ENCODE results near the gene ARMC7.

The ARMC7 gene

DNA sequence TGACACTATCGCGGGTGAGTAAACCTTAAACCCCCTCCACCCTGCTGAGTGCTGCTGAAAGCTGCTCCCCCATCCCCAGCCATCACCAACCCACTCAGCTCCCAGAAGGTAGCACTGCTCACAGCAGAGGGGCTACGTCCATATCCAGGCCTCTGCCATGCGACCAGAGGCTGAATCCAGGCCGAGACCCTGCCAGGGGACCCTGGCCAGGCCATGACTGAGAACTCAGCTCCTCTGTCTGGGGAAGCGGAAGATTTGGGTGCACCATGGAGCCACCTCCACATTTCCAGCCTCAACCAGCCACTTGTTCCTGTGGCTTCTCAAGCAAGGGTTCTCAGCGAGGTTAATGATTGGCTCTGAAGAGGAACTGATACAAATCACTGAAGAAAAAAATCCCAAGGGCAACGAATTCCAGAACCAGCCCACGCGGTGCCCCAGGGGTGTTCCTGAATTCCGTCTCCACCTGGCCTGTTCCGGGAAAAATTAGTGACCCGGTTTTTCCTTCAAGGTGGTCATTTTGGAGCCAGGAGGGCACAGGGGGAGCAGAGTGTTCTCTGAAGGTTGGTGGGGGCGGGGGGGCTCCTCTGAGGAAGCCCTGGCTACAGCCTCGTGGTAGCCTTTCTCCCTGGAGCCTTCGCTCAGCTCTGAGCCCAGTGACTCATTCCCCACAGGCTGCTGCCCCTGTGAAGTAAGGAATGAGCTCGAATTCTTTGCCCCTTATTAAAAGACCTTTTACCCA is 31.3 kb upstream of the ARMC7 start:
- DNase-seq (ENCODE audit: low read depth) = no peak

DNA sequence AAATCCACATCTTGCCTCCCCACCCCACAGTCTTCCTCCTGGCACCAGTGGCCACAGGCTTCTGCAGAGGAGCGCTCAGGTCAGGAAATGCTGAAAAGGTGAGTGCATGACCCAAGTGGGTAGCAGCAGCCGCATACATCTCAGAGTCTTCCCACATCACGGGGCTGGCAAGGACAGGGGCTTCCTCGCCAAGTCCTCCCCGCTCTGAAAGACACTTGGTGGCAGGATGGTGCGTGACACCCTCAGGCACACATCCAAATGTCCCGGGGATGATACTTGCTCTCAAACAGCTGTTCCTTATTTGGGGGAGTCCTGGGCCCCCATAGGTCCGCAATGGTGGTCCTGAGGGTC is 30.8 kb upstream of the ARMC7 start:
- DNase-seq (ENCODE audit: low read depth) = no peak

DNA sequence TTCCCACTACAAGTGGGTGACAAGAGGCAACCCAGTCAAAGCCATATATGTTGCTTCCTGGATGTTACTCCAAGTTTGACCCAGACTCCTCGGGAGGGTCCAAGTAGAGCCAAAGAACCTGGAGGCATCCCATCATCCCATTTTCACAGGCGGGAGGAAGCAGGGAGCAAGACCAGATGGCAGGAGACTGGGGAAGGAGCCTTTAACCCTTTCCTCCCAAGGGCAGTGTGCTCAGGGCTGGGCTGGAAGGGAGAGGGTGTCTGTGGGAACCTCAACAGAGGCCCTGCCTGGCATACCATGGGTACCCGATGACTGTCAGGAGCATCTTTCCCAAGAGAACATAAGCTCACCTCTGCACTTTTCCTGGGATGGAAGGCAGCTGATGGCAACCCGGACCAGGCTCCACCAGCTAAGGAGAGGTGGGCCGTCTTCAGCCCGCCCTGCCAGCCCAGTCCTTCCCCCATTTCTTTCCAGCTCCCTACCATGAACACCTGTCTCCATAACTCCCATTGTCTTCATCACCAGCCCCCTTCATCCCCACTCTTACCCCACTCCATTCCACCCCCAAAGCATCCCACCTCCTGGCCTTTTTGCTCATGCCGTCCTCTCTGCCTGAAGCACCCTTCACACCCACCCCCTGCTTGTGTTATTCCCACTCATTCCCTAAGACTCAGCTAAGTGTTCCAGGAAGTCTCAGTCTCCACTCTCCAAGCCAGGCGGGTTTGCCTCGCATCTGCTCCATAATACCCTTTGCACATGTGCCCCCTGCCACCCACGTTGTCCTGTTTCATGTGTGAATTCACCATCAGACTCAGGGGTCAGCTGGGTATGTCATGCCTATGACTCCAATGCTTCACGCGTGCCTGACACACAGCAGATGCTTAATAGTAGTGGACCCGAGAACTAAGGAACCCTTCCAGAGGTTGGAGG is 27.9 kb upstream of the ARMC7 start:
- DNase-seq (ENCODE audit: low read depth) = no peak

DNA sequence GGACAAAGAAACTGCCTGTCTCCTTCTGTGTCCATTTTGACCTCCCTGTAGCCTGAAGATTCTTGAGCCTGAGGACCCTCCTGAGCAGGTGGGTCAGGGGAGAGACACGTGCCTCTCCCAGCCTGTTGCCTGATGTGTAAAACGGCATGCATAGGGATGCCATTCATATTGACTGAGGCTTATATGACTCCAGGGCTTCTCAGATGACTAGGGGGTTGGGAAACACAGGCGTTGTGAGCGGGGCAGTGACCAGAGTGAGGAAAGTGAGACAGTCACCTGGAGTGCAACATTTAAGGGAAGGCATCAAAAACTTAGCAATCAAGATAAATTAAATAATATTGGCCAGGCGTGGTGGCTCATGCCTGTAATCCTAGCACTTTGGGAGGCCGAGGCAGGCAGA is 27.1 kb upstream of the ARMC7 start:
- no peak for DNase-seq (ENCODE audit: low read depth)

DNA sequence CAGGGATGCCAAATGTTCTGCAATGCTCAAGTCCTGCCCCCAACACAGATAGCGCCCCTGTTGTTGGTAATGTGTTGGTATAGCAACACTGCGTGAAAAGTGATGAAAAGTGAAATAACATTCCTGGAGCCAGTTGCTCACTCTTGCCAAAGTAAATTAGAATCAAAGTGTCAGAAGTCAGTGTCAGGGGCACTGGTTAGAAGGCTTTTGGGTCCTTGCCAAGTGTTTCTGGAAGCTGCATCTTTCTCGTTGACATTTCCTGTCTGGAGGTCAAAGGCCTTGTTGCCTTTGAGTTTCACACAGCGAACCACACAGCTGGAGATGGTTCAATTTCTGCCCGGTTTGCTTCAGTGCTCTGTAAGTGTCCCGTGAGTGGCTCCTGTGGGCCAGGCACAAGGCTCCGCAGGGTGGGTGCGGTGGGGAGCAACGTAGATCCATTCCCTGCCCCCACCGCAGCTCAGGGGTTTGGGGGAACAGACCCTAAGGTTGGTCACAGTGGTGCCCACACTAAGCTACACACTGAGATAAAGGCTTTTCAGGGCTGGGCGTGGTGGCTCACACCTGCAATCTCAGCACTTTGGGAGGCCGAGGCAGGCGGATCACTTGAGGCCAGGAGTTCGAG is 25.6 kb upstream of the ARMC7 start:
- DNase-seq (ENCODE audit: low read depth) = no peak

DNA sequence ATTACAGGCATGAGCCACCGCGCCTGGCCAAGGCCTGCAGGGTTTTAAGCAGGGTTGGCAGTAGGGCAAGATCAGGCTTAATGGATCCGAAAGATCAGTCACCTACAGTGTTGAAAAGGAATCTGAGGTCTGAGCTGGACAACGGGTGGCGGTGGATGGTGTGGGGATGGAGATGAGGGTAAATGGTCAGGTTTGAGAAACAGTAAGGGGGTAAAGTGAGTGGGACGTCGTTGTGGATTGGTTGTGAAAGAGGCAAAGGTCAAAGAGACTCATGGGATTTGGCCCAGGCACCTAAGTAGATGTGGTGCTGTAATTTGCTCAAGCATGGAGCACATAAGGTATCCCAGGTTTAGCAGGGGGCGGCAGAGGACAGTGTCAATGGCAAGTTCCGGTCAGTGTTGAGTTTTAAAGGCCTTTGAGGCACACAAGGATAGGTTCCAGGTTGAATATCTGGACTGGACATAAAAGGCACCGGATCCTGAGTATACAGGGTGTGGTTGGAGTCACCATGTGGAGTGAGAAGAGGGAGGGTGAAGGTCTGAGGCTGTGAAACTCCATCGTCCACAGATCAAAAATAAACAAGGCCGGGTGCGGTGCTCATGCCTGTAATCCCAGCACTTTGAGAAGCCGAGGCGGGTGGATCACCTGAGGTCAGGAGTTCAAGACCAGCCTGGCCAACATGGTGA is 23.1 kb upstream of the ARMC7 start:
- no peak for DNase-seq (ENCODE audit: low read depth)

DNA sequence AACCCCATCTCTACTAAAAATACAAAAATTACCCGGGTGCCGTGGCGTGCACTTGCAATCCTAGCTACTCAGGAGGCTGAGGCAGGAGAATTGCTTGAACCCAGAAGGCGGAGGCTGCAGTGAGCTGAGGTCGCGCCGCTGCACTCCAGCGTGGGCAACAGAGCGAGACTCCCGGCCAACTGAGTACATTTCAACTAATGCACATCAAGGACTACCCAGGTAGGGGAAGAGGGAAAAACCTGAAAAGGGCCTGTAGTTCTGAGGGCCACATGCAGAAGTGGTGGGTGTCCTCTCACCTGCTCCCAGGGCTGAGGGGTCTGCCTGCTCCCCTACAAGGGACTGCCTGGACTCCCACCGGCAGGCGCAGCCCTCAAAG is 22.6 kb upstream of the ARMC7 start:
- no peak for DNase-seq (ENCODE audit: low read depth)

DNA sequence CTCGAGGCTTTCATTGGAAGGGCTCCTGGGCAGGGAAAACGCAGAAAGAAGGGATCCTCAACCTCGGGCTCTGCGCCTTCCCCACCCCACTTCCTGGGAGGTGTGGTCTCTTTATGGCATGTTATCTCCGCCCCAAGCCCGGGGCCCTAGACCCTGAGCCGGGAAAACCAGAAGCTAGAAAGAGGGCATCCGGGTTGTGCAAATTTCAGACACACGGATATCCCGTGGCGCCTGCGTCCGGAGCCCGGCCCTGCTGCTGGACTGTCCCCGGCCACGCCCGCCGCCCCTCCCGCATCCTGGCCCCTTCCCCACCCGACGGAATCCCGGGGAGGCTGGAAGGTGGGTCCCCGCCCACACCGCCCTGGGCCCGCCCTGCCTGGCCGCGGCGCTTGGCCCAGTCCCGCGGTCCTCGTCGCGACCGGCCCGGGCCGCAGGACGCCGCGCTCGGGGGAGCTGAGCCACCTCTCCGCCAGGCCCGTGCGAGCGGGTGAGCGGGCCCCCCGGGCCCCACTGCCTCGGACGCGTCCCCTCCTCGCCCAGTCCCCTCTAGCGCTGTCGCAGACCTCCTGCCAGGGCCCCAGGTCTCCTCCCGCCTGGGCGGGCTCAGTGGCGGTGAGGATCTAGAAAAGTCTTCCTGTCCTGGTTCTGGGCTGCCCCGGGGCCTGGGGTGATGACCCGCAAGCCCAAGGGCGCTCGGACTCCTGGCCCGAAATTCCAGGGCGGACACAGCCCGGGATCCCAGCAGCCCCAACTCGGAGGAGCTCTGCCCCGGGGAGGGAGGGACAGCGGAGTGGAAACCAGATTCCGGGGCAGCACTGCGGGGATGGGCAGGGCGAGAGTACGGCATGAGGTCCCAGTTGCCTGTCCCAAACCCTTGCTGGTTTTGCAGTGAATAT is 22.0 kb upstream of the ARMC7 start, which contains the start of gene SLC16A5:
Gene SLC16A5, plus strand, starts transcription at position 397 of the 896 bp plus-strand sequence. CDS start 5,683 bp downstream, outside the sequence.
- DNase-seq (ENCODE audit: low read depth) = no peak

DNA sequence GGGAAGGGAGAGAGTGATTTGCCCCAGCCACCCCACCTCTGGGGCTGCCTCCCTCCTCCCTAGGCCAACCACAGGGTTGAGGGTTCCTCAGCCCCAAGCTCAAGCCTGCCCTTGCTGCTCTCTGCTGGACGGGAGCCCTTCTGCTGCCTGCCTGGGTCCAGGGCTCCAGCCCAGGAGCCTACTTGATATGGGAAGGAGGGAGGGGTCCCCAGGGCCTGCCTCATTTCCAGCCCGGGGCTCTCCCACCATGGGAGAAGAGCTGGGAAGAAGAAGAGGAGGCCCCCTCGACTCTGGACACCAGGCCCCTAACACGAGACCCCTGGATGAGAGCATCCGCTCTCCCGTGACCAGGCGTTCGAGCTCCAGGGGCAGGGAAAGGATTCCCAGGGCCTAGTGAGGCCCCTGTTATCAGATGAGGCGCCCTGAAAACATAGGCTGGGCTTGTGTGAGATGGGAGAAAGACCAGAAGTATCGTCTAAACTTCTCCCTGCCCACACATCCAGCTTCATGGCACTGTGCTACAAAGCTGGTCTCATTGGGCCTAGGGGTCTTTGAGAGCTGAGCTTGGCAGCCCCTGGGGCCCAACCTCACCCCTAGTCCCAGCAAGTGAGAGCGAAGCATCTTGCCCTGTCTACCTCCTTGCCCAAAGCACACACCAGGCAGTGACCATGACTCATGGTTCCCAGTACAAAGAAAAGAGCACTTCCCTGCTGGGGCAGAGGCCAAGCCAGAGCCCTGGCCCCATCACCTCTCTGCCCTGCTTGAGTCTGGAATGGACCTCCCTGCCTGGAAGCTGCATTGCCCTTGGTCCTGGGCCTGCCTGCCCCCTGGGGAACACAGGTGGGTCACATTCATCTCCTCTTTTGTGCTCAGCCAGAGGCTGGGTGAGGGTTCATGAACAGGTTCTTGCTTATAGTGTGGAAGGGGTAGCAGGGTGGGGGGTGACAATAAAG is 21.0 kb upstream of the ARMC7 start:
- no peak for DNase-seq (ENCODE audit: low read depth)

DNA sequence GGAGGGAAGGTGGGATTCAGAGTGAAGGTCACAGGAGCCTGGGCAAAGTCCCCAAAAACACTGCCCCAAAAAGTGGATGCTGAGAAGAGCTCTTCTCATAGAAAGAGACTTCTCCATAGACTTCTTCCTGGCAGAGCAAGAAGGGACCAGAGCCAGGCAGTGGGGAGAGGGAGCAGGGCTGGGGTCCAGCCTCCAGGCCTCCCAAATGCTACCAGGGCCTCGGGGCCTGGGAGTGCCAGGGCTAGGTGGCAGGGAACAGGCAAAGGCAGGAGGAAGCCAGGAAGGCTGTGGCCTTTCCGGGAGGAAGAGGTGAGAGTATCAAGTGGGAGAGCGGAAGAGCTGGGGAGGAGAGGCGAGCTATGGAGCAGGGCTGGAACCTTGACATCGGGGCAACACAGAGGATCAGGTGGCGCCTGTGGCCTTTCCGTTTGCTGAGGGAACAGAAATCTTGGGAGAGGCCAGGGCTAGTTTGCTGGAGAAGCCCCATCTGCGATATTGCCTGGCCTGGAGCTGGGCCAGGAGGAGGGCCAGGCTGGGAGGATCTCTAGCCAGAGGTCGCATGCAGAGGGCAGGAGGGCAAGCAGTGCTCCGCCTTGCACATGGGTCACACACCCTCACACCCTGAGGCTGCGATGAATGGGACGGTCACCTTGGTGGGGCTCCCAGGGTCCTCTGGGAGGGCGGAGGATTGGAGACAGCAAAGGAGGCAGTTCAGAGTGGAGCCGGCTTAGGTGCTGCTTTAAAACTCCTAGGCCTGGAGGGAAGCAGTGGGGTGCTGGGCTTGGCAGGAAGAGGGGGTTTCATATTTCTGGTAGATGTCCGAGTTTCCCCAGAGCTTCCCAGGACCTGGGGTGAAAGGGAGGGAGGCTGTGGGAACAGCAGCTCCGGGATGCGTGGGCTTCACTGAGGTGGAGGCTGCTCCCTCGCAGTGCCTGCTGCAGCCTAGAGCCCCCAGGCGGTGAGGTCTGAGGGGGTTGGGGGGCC is 18.6 kb upstream of the ARMC7 start:
- DNase-seq (ENCODE audit: low read depth) = no peak

DNA sequence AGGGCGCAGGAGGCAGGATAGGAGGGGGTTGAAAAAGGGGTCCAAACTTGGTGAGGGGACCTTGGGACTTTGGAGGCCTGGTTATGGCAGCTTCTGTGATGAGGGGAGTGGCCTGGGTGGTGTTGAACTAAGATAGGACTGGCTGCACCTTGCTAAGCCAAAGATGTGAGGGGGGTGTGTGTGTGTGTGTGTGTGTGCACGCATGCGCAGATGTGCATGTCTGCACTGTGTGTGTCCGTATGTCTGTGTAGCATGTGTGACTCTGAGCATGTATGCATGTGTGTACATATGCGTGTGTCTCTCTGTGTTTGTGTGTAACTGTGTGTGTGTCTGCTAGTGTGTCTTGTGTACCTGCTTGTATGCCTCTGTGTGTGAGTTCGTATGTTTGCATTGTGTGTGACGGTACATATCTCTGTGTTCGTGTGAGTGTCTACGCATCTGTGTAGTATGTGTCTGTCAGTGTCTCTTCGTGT is 17.9 kb upstream of the ARMC7 start:
- DNase-seq (ENCODE audit: low read depth) = no peak

DNA sequence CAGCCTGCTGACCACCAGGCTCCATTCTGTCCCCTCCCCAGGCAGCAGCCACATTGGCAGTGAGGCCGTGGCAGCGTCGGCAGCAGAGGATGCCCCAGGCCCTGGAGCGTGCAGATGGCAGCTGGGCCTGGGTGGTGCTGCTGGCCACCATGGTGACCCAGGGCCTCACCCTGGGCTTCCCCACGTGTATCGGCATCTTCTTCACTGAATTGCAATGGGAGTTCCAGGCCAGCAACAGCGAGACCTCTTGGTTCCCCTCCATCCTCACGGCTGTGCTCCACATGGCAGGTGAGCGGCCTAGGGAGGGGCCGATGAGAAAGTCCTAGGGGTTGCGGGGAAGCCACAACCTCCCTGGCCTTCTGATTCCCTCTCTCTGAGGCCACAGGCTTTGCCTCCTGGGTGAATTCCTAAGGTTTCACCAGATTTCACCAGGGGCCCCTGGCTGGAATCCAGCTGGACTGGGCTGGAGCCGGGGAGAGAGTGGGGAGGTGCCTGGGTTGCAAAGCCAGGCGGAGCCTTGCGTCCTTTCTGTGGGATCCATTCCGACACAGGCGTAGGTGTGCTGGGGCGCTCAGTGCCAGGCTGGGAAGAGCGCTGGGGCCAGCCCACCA is 16.1 kb upstream of the ARMC7 start:
- DNase-seq (ENCODE audit: low read depth) = no peak

DNA sequence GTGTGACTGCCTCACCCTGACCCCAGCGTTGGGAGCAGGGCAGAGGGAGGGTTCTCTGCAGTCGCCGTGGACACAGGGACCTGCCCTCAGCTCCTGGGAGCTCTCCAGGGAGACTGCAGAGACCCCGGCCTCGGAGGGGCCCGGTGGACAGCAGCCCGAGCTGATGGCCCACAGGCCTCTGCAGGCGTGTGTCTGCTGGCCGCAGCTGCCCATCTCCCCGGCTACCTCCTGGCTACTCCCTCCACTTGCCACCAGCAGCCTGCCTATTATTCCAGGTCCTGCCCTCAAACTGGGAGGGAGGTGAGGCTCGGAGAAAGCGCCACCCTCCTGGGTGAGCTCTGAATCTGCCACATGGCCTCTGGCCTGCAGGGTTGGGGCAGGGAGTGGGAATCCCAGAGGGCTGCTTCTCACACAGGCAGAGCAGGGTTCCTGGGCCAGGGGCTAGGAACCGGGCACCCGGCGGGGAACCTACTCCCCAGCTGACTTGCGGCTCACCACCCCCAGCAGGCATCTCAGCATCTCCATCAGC is 14.8 kb upstream of the ARMC7 start:
- no peak for DNase-seq (ENCODE audit: low read depth)

DNA sequence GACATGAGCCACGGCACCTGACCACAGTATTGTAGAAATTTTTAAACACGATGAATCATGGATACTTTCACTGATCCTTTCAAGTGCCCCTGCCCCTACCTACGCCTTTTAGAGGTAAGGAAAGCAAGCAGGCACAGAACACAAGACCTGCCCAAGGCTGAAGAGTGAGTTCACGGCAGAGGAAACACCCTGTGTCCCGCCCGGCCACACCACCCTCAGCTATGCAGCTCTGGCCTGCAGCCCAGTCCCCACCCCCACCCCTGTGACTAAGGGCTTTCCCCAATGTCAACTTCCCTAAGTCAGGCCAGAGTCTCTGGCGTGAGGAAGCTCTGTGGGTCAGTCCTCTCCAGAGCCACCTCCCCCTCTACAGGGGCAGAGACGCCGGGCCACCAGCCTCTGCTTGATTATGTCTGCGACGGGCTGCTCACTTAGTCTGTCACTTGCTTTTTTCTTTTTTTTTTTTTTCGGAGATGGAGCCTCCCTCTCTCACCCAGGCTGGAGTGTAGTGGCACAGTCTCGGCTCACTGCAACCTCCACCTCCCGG is 13.6 kb upstream of the ARMC7 start:
- no peak for DNase-seq (ENCODE audit: low read depth)

DNA sequence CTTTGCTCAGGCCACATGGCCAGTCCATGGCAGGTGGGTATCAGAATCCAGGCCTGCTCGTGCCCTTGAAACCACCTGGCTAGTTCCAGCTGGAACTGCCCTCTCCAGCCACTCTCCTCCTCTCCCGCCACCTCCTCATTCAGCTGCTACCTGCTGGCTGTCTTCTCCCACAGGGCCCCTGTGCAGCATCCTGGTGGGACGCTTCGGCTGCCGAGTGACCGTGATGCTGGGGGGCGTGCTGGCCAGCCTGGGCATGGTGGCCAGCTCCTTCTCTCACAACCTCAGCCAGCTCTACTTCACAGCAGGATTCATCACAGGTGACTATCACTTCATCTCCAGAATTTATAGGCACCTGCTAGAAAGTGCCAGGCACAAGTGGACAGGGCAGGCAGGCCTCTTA is 11.9 kb upstream of the ARMC7 start:
- no peak for DNase-seq (ENCODE audit: low read depth)

DNA sequence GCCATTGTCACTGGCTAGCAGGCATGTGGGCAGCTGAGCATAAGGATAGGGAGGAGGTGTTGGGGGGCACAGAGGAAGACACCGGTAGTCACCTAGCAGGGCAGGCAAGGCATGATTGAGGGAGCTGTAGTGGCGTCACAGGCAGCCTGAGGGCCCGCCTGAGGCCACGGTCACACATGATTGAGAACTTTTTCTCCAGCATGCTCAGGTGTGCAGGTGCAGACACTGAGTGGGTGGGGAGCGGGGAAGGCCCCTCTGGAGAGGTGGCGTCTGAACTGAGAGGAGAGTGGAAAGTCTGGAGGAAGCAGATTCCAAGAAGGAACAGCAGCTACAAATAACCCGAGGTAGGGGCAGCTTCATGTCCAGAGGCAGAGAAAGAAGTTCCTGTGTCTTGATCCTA is 10.9 kb upstream of the ARMC7 start:
- no peak for DNase-seq (ENCODE audit: low read depth)

DNA sequence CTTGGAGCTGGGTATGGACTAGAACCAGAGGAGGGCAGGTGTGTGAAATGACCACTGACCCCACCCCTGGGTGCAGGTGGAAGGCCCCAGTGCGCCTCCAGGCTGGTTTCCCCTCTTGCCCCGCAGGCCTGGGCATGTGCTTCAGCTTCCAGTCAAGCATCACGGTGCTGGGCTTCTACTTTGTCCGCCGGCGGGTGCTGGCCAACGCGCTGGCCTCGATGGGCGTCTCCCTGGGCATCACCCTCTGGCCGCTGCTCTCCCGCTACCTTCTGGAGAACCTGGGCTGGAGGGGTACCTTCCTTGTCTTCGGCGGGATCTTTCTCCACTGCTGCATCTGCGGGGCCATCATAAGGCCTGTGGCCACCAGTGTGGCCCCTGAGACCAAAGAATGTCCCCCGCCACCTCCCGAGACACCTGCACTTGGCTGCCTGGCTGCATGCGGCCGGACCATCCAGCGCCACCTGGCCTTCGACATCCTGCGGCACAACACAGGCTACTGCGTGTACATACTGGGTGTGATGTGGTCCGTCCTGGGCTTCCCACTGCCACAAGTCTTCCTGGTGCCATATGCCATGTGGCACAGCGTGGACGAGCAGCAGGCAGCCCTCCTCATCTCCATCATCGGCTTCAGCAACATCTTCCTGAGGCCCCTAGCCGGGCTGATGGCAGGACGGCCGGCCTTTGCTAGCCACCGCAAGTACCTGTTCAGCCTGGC is 9.7 kb upstream of the ARMC7 start:
- DNase-seq (ENCODE audit: low read depth) = no peak

All from stimulated activated CD8-positive, alpha-beta memory T cell treated with anti-CD3 and anti-CD28 coated beads, Interleukin-15, amount 100 ng/mL, for 1 hour (primary cell).